DOHH2 (cell line): ENCODE measurements around the gene GPATCH4.

Experiments
- H3F3A ChIP-seq: fragments of 200-600 bp; sonication (generic), shearing (Covaris generic); 2 replicates; pipeline ENCODE4 v1.6.0; 2016; ENCODE audit warnings: antibody characterized with exemption, mild to moderate bottlenecking; ENCODE audit not compliant: control insufficient read depth, insufficient read depth
- H3K27ac ChIP-seq: fragments of 200-600 bp; sonication (generic); 2 replicates; pipeline ENCODE4 v1.5.1; 2014; ENCODE audit warnings: low read depth, mild to moderate bottlenecking, low read length, moderate library complexity
- H3K27me3 ChIP-seq: fragments of 200-600 bp; sonication (generic); 2 replicates; pipeline ENCODE4 v1.6.1; 2014; ENCODE audit warnings: mild to moderate bottlenecking, low read length, mixed read lengths; ENCODE audit not compliant: control insufficient read depth
- H3K36me3 ChIP-seq: fragments of 200-600 bp; sonication (generic); 2 replicates; pipeline ENCODE4 v1.6.1; 2014; ENCODE audit warnings: mild to moderate bottlenecking, low read length, moderate library complexity, mixed read lengths; ENCODE audit not compliant: control insufficient read depth
- H3K4me1 ChIP-seq: fragments of 200-600 bp; sonication (generic); 2 replicates; pipeline ENCODE4 v1.6.1; 2014; ENCODE audit warnings: mild to moderate bottlenecking, low read length, mixed read lengths; ENCODE audit not compliant: control insufficient read depth
- H3K4me2 ChIP-seq: fragments of 200-600 bp; sonication (generic); 2 replicates; pipeline ENCODE4 v1.6.0; 2014; ENCODE audit warnings: mild to moderate bottlenecking, low read length, moderate library complexity
- H3K4me3 ChIP-seq: fragments of 200-600 bp; sonication (generic); 2 replicates; pipeline ENCODE4 v1.5.1; 2014; ENCODE audit warnings: mild to moderate bottlenecking, low read length, mixed read lengths
- H3K79me2 ChIP-seq: fragments of 200-600 bp; sonication (generic); 2 replicates; pipeline ENCODE4 v1.6.1; 2014; ENCODE audit warnings: mild to moderate bottlenecking, low read length, mixed read lengths; ENCODE audit not compliant: control insufficient read depth
- H3K9me2 ChIP-seq: fragments of 200-600 bp; sonication (generic); replicated peaks from 2 replicates; pipeline ENCODE4 v1.6.1; 2014; ENCODE audit warnings: mild to moderate bottlenecking, low read length, mixed read lengths; ENCODE audit not compliant: control insufficient read depth
- H3K9me3 ChIP-seq: fragments of 200-600 bp; sonication (generic); 2 replicates; pipeline ENCODE4 v1.6.1; 2014; ENCODE audit warnings: antibody characterized with exemption, low read length, mixed read lengths; ENCODE audit not compliant: control insufficient read depth, insufficient read depth
- H4K20me1 ChIP-seq: fragments of 200-600 bp; sonication (generic); 2 replicates; pipeline ENCODE4 v1.6.0; 2014; ENCODE audit warnings: low read depth, mild to moderate bottlenecking, antibody characterized with exemption, low read length, moderate library complexity; ENCODE audit not compliant: control insufficient read depth, insufficient read depth
- EZH2phosphoT487 ChIP-seq: fragments of 200-600 bp; sonication (generic); IDR thresholded peaks from 2 replicates; pipeline ENCODE4 v1.6.1; 2017; ENCODE audit warnings: borderline replicate concordance, mild to moderate bottlenecking, antibody characterized with exemption, low read length, moderate library complexity, mixed read lengths
- TF ChIP-seq, protein P1 (sequence below): fragments of 200-600 bp; sonication (generic); IDR thresholded peaks from one replicate; pipeline ENCODE4 v1.5.1; 2014; ENCODE audit warnings: antibody characterized with exemption, mild to moderate bottlenecking, low read depth, low read length; ENCODE audit not compliant: poor library complexity, severe bottlenecking

Gene GPATCH4

GRCh38 chr1:156645056-156645455 is 43.8 kb upstream of the GPATCH4 start:
- H3K27me3 ChIP-seq = peaks cover 69% of the 10 kb centered on the region
- no peak overlapping the region for H3K4me3 ChIP-seq
- H3K79me2 ChIP-seq = no peaks in the 10 kb centered on the region
- H3K4me1 ChIP-seq = peaks cover 8% of the 10 kb centered on the region
- no peaks in the 10 kb centered on the region for H3K9me2 ChIP-seq
- TF ChIP-seq EZH2phosphoT487 = no peak
- TF ChIP-seq, protein P1, sequence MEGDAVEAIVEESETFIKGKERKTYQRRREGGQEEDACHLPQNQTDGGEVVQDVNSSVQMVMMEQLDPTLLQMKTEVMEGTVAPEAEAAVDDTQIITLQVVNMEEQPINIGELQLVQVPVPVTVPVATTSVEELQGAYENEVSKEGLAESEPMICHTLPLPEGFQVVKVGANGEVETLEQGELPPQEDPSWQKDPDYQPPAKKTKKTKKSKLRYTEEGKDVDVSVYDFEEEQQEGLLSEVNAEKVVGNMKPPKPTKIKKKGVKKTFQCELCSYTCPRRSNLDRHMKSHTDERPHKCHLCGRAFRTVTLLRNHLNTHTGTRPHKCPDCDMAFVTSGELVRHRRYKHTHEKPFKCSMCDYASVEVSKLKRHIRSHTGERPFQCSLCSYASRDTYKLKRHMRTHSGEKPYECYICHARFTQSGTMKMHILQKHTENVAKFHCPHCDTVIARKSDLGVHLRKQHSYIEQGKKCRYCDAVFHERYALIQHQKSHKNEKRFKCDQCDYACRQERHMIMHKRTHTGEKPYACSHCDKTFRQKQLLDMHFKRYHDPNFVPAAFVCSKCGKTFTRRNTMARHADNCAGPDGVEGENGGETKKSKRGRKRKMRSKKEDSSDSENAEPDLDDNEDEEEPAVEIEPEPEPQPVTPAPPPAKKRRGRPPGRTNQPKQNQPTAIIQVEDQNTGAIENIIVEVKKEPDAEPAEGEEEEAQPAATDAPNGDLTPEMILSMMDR = no peak
- H3F3A ChIP-seq = no peaks in the 10 kb centered on the region
- no peaks in the 10 kb centered on the region for H3K9me3 ChIP-seq
- no peak overlapping the region for H3K4me2 ChIP-seq
- no peaks in the 10 kb centered on the region for H3K36me3 ChIP-seq
- no peak overlapping the region for H3K27ac ChIP-seq
- H4K20me1 ChIP-seq = 0 out of 2 replicates have a peak, but pooled peaks cover 2% of the 10 kb centered on the region

DNA sequence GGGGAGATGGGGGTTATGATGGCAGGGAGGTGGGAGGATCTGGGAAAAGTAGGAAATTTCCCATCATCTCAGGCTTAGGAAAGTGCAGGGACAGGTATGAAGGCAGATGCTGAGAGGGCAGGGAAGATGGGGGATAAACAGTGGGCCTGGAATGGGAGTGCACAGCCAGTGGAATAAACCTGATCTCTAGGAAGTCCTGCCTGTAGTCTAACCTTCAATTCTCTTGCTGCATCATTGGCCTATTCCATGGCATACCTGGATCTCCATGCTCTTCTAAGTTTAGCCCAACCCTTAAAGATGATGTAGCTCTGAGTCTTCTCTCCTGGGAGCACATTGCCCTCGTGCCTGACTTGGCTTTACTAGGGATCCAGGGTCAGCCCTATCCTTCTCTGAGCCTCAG is 43.4 kb upstream of the GPATCH4 start:
- Histone ChIP-seq H4K20me1 (0 out of 2 replicates have a peak, but pooled peaks cover 2% of the 10 kb centered on the region), H3K9me3 (no peaks in the 10 kb centered on the region), H3F3A (no peaks in the 10 kb centered on the region), H3K79me2 (no peaks in the 10 kb centered on the region), H3K4me1 (peaks cover 8% of the 10 kb centered on the region), H3K27ac (no peak overlapping the region), H3K4me3 (no peak overlapping the region), H3K4me2 (no peak overlapping the region), H3K27me3 (peaks cover 72% of the 10 kb centered on the region), H3K36me3 (no peaks in the 10 kb centered on the region), H3K9me2 (no peaks in the 10 kb centered on the region)
- no peak for TF ChIP-seq EZH2phosphoT487
- TF ChIP-seq, protein P1 = no peak

- H3K27me3 ChIP-seq = peaks cover 72% of the 10 kb centered on the region
- TF ChIP-seq, protein P1 = no peak
- H3K79me2 ChIP-seq = no peaks in the 10 kb centered on the region
- no peak overlapping the region for H3K27ac ChIP-seq
- H3K4me1 ChIP-seq = peaks cover 8% of the 10 kb centered on the region
- no peaks in the 10 kb centered on the region for H3F3A ChIP-seq
- no peaks in the 10 kb centered on the region for H3K9me3 ChIP-seq
- no peak overlapping the region for H3K4me2 ChIP-seq
- no peak overlapping the region for H3K4me3 ChIP-seq
- 0 out of 2 replicates have a peak, but pooled peaks cover 2% of the 10 kb centered on the region for H4K20me1 ChIP-seq
- no peaks in the 10 kb centered on the region for H3K9me2 ChIP-seq
- no peaks in the 10 kb centered on the region for H3K36me3 ChIP-seq
These were observed 42.9 kb upstream of the GPATCH4 start for GRCh38 chr1:156644146-156644545.

DNA sequence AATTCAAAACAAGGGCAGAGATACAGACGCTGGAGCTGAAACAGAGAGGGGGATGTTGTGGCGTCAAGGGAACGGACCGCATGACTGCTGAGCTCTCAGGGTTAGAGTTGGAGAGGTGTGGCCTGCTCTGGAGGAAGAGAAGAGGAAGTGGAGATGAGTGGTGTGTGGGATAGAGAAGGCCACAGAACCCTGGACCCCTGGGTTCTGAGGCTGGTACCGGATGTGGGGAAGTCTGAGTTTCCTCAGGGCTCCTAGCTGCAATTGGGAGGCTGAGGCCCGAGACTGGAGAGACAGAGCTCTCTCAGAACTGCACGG is 42.5 kb upstream of the GPATCH4 start:
- no peaks in the 10 kb centered on the region for H3K36me3 ChIP-seq
- no peak overlapping the region for H3K4me3 ChIP-seq
- H3K4me2 ChIP-seq = no peak overlapping the region
- H4K20me1 ChIP-seq = 0 out of 2 replicates have a peak, but pooled peaks cover 2% of the 10 kb centered on the region
- H3K27ac ChIP-seq = no peak overlapping the region
- H3K9me2 ChIP-seq = no peaks in the 10 kb centered on the region
- no peaks in the 10 kb centered on the region for H3F3A ChIP-seq
- no peaks in the 10 kb centered on the region for H3K9me3 ChIP-seq
- no peak for TF ChIP-seq EZH2phosphoT487
- TF ChIP-seq, protein P1 = no peak
- peaks cover 8% of the 10 kb centered on the region for H3K4me1 ChIP-seq
- H3K27me3 ChIP-seq = peaks cover 72% of the 10 kb centered on the region
- no peaks in the 10 kb centered on the region for H3K79me2 ChIP-seq
